Spleen (tissue), 11 donors: ENCODE results near the gene RAB7A. TPM values are rescaled to one million over a fixed set of nuclear protein-coding genes. Genes with fewer than 3 reads are reported as not detected.

ENCODE experiments used
- DNase-seq: peaks from one replicate; pipeline ENCODE4 v3.0.0-alpha.2; 2020
- H3K27ac ChIP-seq, 8 donors: fragments of 200-600 bp; sonication (generic) in 7 of 8; 1 replicate in 4 of 8; 2 replicates in 4 of 8; pipeline versions ENCODE4 v1.5.0 to v1.8.0; 2016 to 2021; ENCODE audit warnings: inconsistent platforms in 4 of 8, mild to moderate bottlenecking in 4 of 8, moderate library complexity in 1 of 8
- H3K27me3 ChIP-seq, 7 donors: fragments of 200-600 bp; sonication (generic) in 6 of 7; replicated peaks in 1 of 7; 1 replicate in 4 of 7; 2 replicates in 3 of 7; pipeline versions ENCODE4 v1.5.0 to v1.8.0; 2016 to 2021; ENCODE audit warnings: inconsistent platforms in 3 of 7, mild to moderate bottlenecking in 1 of 7
- H3K36me3 ChIP-seq, 6 donors: fragments of 200-600 bp; sonication (generic) in 5 of 6; 1 replicate in 4 of 6; 2 replicates in 2 of 6; pipeline versions ENCODE4 v1.5.0 to v1.8.0; 2016 to 2021; ENCODE audit warnings: inconsistent platforms in 2 of 6
- H3K4me1 ChIP-seq, 6 donors: fragments of 200-600 bp; sonication (generic) in 5 of 6; 1 replicate in 3 of 6; 2 replicates in 3 of 6; pipeline versions ENCODE4 v1.5.0 to v1.8.0; 2016 to 2021; ENCODE audit warnings: inconsistent platforms in 3 of 6
- H3K4me3 ChIP-seq, 8 donors: fragments of 200-600 bp; sonication (generic) in 7 of 8; 1 replicate in 4 of 8; 2 replicates in 4 of 8; pipeline versions ENCODE4 v1.5.0 to v1.8.0; 2016 to 2021; ENCODE audit warnings: inconsistent platforms in 4 of 8, mild to moderate bottlenecking in 4 of 8, moderate library complexity in 2 of 8
- H3K9me3 ChIP-seq, 8 donors: fragments of 200-600 bp; sonication (generic) in 7 of 8; 1 replicate in 4 of 8; 2 replicates in 4 of 8; pipeline versions ENCODE4 v1.5.0 to v1.8.0; 2016 to 2021; ENCODE audit warnings: inconsistent platforms in 4 of 8
- CTCF ChIP-seq, 11 experiments: fragments of 200-600 bp in 7 of 11; fragments of 450-650 bp in 4 of 11; sonication (generic) in 4 of 11; IDR thresholded peaks in 8 of 11; conservative IDR thresholded peaks in 3 of 11; 1 replicate in 7 of 11; 2 replicates in 4 of 11; pipeline versions ENCODE4 v1.4.0 to v1.8.0; 2016 to 2021; ENCODE audit warnings: antibody characterized with exemption in 11 of 11, inconsistent platforms in 4 of 11, mild to moderate bottlenecking in 1 of 11
- POLR2A ChIP-seq, 3 donors: fragments of 450-650 bp; IDR thresholded peaks; one replicate each; pipeline ENCODE4 v1.5.1; 2017; ENCODE audit warnings: antibody characterized with exemption in 3 of 3, mild to moderate bottlenecking in 1 of 3
- POLR2AphosphoS5 ChIP-seq, 3 donors: sonication (generic); formaldehyde crosslinking; IDR thresholded peaks; one replicate each; pipeline ENCODE4 v1.5.1; 2017; ENCODE audit warnings: antibody characterized with exemption in 3 of 3
- WGBS, 5 donors: extraction: QIAGEN DNeasy Blood & Tissue Kit in 3 of 5; methylation state at CpG; one replicate each; pipeline versions ENCODE4 v1.1.5 to v1.1.7; 2013 to 2018; 5-methylcytosine and 5-hydroxymethylcytosine counted together
- intact Hi-C: fragments of 100-400 bp; cut with DNase I; formaldehyde crosslinking; loops from one replicate; pipeline ENCODE4 v1.15.0; 2023; ENCODE audit warnings: low total_unique reads
- polyA plus RNA-seq, 3 donors: library from polyadenylated mRNA; stranded (reverse); fragments of 200-250 nt; gene quantifications; one replicate each; pipeline ENCODE4 v1.2.1, GENCODE V29; 2013
- total RNA-seq, 7 donors: library from RNA; depleted of rRNA in 3 of 7; stranded (reverse); fragments of >200 nt in 3 of 7; fragmentation: NEBNext Ultra II Directional in 4 of 7; extraction: Animal tissue kit (Norgen Biotek cat#: 25700) in 4 of 7; gene quantifications; one replicate each; pipeline versions ENCODE4 v1.1.0 to v1.2.1, GENCODE V29; 2016 to 2021
- donor health status: healthy with polysubstance abuse.
- donor health status: DM: no; HTN: no; CAD: no; lungs with moderate emphysema.
- donor health status: DM: no; HTN: no; CAD: no.
- donor health status: Bipolar disorder and iron deficiency.
- donor health status: healthy.
- donor health status: DM: no; HTN: no; CAD: no.
- donor health status: DM: yes; HTN: yes; CAD: no.

Gene RAB7A
- total and polyA plus RNA-seq, 10 donors = 82.3 to 227 (median 150) TPM

GRCh38 chr3:128804017-128804810, 78.2 kb downstream of the RAB7A start:
- DNase-seq = no peak
- H3K27me3 ChIP-seq = no peaks in the 10 kb centered on the region
- no peaks in the 10 kb centered on the region for H3K9me3 ChIP-seq
- peaks cover 14 to 94% (median 55%) of the 10 kb centered on the region in 6 donors for H3K4me1 ChIP-seq
- WGBS, 5 donors = 11 to 18% (median 13%) methylated on average over 5 of the region's 5 CpGs
- H3K27ac ChIP-seq = peak overlapping the region; percentile 55 to 85 (median 82)
- peaks cover 0 to 69% (median 47%) of the 10 kb centered on the region in 6 donors for H3K36me3 ChIP-seq
- peak overlapping the region in 6 of 8 donors; percentile 2 to 60 (median 24) for H3K4me3 ChIP-seq
- intact Hi-C loops = loop anchor here (5.0 kb wide), 1 partner anchor 122 kb away; no protein-coding TSS in a partner anchor
- no peak for TF ChIP-seq POLR2A (IDR thresholded peaks at IDR 0.05)
- TF ChIP-seq POLR2AphosphoS5 (IDR thresholded peaks at IDR 0.05) = peak in 1 of 3 donors; percentile 39
- TF ChIP-seq CTCF (IDR thresholded peaks at IDR 0.05 in 8 of 11, conservative IDR thresholded peaks at IDR 0.05 in 3 of 11) = no peak

GRCh38 chr3:128804811-128805155, 78.8 kb downstream of the RAB7A start:
- TF ChIP-seq POLR2A (IDR thresholded peaks at IDR 0.05) (no peak), CTCF (IDR thresholded peaks at IDR 0.05 in 8 of 11, conservative IDR thresholded peaks at IDR 0.05 in 3 of 11) (no peak), POLR2AphosphoS5 (IDR thresholded peaks at IDR 0.05) (no peak)
- Histone ChIP-seq H3K27ac (peak overlapping the region; percentile 55 to 85 (median 82)), H3K9me3 (no peaks in the 10 kb centered on the region), H3K4me3 (peak overlapping the region in 2 of 8 donors; percentile 25 to 60), H3K27me3 (no peaks in the 10 kb centered on the region), H3K36me3 (peaks cover 0 to 69% (median 44%) of the 10 kb centered on the region in 6 donors), H3K4me1 (peaks cover 14 to 93% (median 56%) of the 10 kb centered on the region in 6 donors)
- DNase-seq = no peak
- WGBS, 5 donors = 43 to 66% (median 56%) methylated on average over 5 of the region's 5 CpGs
- intact Hi-C loops = loop anchor here (5.0 kb wide), 1 partner anchor 122 kb away; no protein-coding TSS in a partner anchor

- WGBS, 5 donors = 49 to 67% (median 61%) methylated on average over 4 of the region's 4 CpGs
- no peak for TF ChIP-seq POLR2A (IDR thresholded peaks at IDR 0.05)
- TF ChIP-seq CTCF (IDR thresholded peaks at IDR 0.05 in 8 of 11, conservative IDR thresholded peaks at IDR 0.05 in 3 of 11) = no peak
- TF ChIP-seq POLR2AphosphoS5 (IDR thresholded peaks at IDR 0.05) = no peak
- Histone ChIP-seq H3K27me3 (no peaks in the 10 kb centered on the region), H3K4me3 (peak overlapping the region in 1 of 8 donors; percentile 14), H3K4me1 (peaks cover 14 to 91% (median 51%) of the 10 kb centered on the region in 6 donors), H3K36me3 (peaks cover 0 to 69% (median 44%) of the 10 kb centered on the region in 6 donors), H3K27ac (peak overlapping the region; percentile 55 to 85 (median 82)), H3K9me3 (no peaks in the 10 kb centered on the region)
- no peak for DNase-seq
- intact Hi-C loops = no loop called here
Measured at GRCh38 chr3:128805772-128806171, 79.8 kb downstream of the RAB7A start.

- TF ChIP-seq CTCF (IDR thresholded peaks at IDR 0.05 in 8 of 11, conservative IDR thresholded peaks at IDR 0.05 in 3 of 11) (no peak), POLR2A (IDR thresholded peaks at IDR 0.05) (no peak), POLR2AphosphoS5 (IDR thresholded peaks at IDR 0.05) (no peak)
- H3K4me3 ChIP-seq = peak overlapping the region in 1 of 8 donors; percentile 14
- H3K27me3 ChIP-seq = no peaks in the 10 kb centered on the region
- peaks cover 0 to 69% (median 46%) of the 10 kb centered on the region in 6 donors for H3K36me3 ChIP-seq
- DNase-seq = no peak
- WGBS, 5 donors = 50 to 68% (median 54%) methylated on average over 3 of the region's 3 CpGs
- intact Hi-C loops = no loop called here
- no peaks in the 10 kb centered on the region for H3K9me3 ChIP-seq
- peak overlapping the region in 6 of 8 donors; percentile 78 to 85 (median 82) for H3K27ac ChIP-seq
- peaks cover 14 to 83% (median 51%) of the 10 kb centered on the region in 6 donors for H3K4me1 ChIP-seq
Measured at GRCh38 chr3:128806588-128806987, 80.6 kb downstream of the RAB7A start.
